HG02970 (cell line): Measurements from ENCODE around the gene POFUT2.

Experiments
- ATAC-seq: cut with Tn5 transposase; IDR thresholded peaks from one replicate; pipeline ENCODE4 v1.9.1; 2021; ENCODE audit warnings: mild to moderate bottlenecking, moderate library complexity, moderate number of reproducible peaks; ENCODE audit not compliant: unreplicated experiment, low FRiP score

Gene POFUT2

GRCh38 chr21:45266518-45267389 is 20.9 kb downstream of the POFUT2 start:
- ATAC-seq, result no peak

GRCh38 chr21:45265721-45266517 is 21.8 kb downstream of the POFUT2 start:
- no peak for ATAC-seq

- ATAC-seq, result no peak
Observed at GRCh38 chr21:45264912-45265515, 22.7 kb downstream of the POFUT2 start.

- ATAC-seq, result no peak
Observed at GRCh38 chr21:45264146-45264911, 23.4 kb downstream of the POFUT2 start.

GRCh38 chr21:45263534-45263933 is 24.2 kb downstream of the POFUT2 start:
- ATAC-seq, result no peak

GRCh38 chr21:45262616-45263015 is 25.1 kb downstream of the POFUT2 start:
- no peak for ATAC-seq

- ATAC-seq, result no peak
Observed at GRCh38 chr21:45262041-45262581, 25.6 kb downstream of the POFUT2 start.

- no peak for ATAC-seq
Observed at GRCh38 chr21:45261093-45261492, 26.6 kb downstream of the POFUT2 start.

- ATAC-seq, result no peak
Observed at GRCh38 chr21:45260191-45260825, 27.4 kb downstream of the POFUT2 start.

- no peak for ATAC-seq
Observed at GRCh38 chr21:45259206-45259840, 28.4 kb downstream of the POFUT2 start.

GRCh38 chr21:45258466-45258865 is 29.2 kb downstream of the POFUT2 start:
- ATAC-seq, result no peak

GRCh38 chr21:45257673-45258341 is 29.9 kb downstream of the POFUT2 start:
- no peak for ATAC-seq

GRCh38 chr21:45256912-45257672 is 30.6 kb downstream of the POFUT2 start:
- ATAC-seq, result no peak

GRCh38 chr21:45256021-45256911 is 31.4 kb downstream of the POFUT2 start:
- no peak for ATAC-seq

GRCh38 chr21:45255381-45256020 is 32.2 kb downstream of the POFUT2 start:
- no peak for ATAC-seq

- ATAC-seq, result no peak
Observed at GRCh38 chr21:45254460-45254930, 33.2 kb downstream of the POFUT2 start.
